GM12891 (cell line): ENCODE results near the gene MTMR4.
A peak's percentile ranks its signal among the peaks of the same experiment; 100 is the strongest.

Experiments used
- POLR2AphosphoS5 ChIP-seq: IDR thresholded peaks from 2 replicates; pipeline ENCODE4 v1.6.1; 2011; ENCODE audit warnings: low read depth, low read length, control low read depth
- POU2F2 ChIP-seq: IDR thresholded peaks from 2 replicates; pipeline ENCODE4 v1.6.1; 2011; ENCODE audit warnings: low read depth, mild to moderate bottlenecking, control low read depth, low read length, moderate library complexity
- TAF1 ChIP-seq: IDR thresholded peaks from 2 replicates; pipeline ENCODE4 v1.6.1; 2011; ENCODE audit warnings: low read depth, low read length, control low read depth

- TF ChIP-seq POLR2AphosphoS5: peak; percentile 70
- no peak for TF ChIP-seq POU2F2
- TF ChIP-seq TAF1: peak; percentile 59; the same call in 1 of the 2 replicates
Measured at GRCh38 chr17:58517378-58517927, 3.0 kb upstream of the MTMR4 start.
